UCSD-AML1 (cell line): ENCODE data around the gene ERH.
A peak's percentile ranks its signal among the peaks of the same experiment; 100 is the strongest.

Experiments
- DNase-seq: peaks from one replicate; lab custom pipeline; 2025; ENCODE audit not compliant: unreplicated experiment; lab: John Stamatoyannopoulos, UW

The ERH gene

GRCh38 chr14:69357544-69358200, 40.4 kb downstream of the ERH start:
- no peak for DNase-seq

- DNase-seq: no peak
These were observed 41.1 kb downstream of the ERH start for GRCh38 chr14:69356903-69357543.

- DNase-seq: no peak
These were observed 42.4 kb downstream of the ERH start for GRCh38 chr14:69355607-69356281.

- no peak for DNase-seq
These were observed 42.9 kb downstream of the ERH start for GRCh38 chr14:69355154-69355597.

GRCh38 chr14:69354383-69355153, 43.5 kb downstream of the ERH start:
- no peak for DNase-seq

GRCh38 chr14:69353168-69353567, 44.9 kb downstream of the ERH start:
- DNase-seq: no peak

GRCh38 chr14:69351911-69352310, 46.2 kb downstream of the ERH start:
- no peak for DNase-seq

GRCh38 chr14:69351385-69351784, 46.7 kb downstream of the ERH start:
- no peak for DNase-seq

GRCh38 chr14:69350892-69351291, 47.2 kb downstream of the ERH start:
- DNase-seq: no peak

- DNase-seq: no peak
These were observed 48.9 kb downstream of the ERH start for GRCh38 chr14:69349091-69349777.

GRCh38 chr14:69346710-69347109, 51.4 kb downstream of the ERH start:
- peak; percentile 41 for DNase-seq

GRCh38 chr14:69345402-69345801, 52.7 kb downstream of the ERH start:
- DNase-seq: no peak

GRCh38 chr14:69344171-69344570, 53.9 kb downstream of the ERH start:
- DNase-seq: no peak

GRCh38 chr14:69342928-69343525, 55.1 kb downstream of the ERH start:
- DNase-seq: no peak

GRCh38 chr14:69339426-69339825, 58.7 kb downstream of the ERH start:
- DNase-seq: no peak

GRCh38 chr14:69337984-69338383, 60.1 kb downstream of the ERH start:
- DNase-seq: no peak

GRCh38 chr14:69335371-69335771, 62.7 kb downstream of the ERH start:
- DNase-seq: no peak

GRCh38 chr14:69334576-69334975, 63.5 kb downstream of the ERH start:
- DNase-seq: no peak

GRCh38 chr14:69333791-69334337, 64.2 kb downstream of the ERH start:
- DNase-seq: no peak

GRCh38 chr14:69332782-69333395, 65.2 kb downstream of the ERH start:
- DNase-seq: no peak
